EL (cell line): ENCODE measurements around the gene FN1.
"Not testable (repeated sequence)": the region's sequence is repeated elsewhere in the genome, so short reads cannot be mapped to it uniquely, and the experiment has no call there.

Source experiments
- DNase-seq: peaks from one replicate; pipeline ENCODE4 v3.0.0-alpha.2; 2016

FN1 gene

GRCh38 chr2:215324811-215325210 is 111.1 kb downstream of the FN1 start:
- no peak for DNase-seq

GRCh38 chr2:215320679-215321078 is 115.2 kb downstream of the FN1 start:
- DNase-seq: no peak

- DNase-seq: no peak
Measured at GRCh38 chr2:215320102-215320501, 115.8 kb downstream of the FN1 start.

- no peak for DNase-seq
Measured at GRCh38 chr2:215319500-215319899, 116.4 kb downstream of the FN1 start.

GRCh38 chr2:215316336-215316735 is 119.5 kb downstream of the FN1 start:
- no peak for DNase-seq

GRCh38 chr2:215315301-215315700 is 120.6 kb downstream of the FN1 start:
- no peak for DNase-seq

GRCh38 chr2:215314896-215315295 is 121.0 kb downstream of the FN1 start:
- no peak for DNase-seq

GRCh38 chr2:215313255-215313613 is 122.6 kb downstream of the FN1 start:
- DNase-seq: no peak

GRCh38 chr2:215311625-215312396 is 124.1 kb downstream of the FN1 start, which contains the start of gene ATIC:
ATIC (plus strand) TSS chr2:215312059; CDS start chr2:215312143, 84 bp downstream.
- peak; percentile 94 for DNase-seq

GRCh38 chr2:215311259-215311624 is 124.6 kb downstream of the FN1 start:
- not testable (repeated sequence) for DNase-seq
